GM19395 (cell line): ENCODE results near the gene THAP4.
A peak's percentile ranks its signal among the peaks of the same experiment; 100 is the strongest.

ENCODE experiments used
- ATAC-seq: cut with Tn5 transposase; IDR thresholded peaks from one replicate; pipeline ENCODE4 v1.9.1; 2021; ENCODE audit warnings: mild to moderate bottlenecking, moderate library complexity; ENCODE audit not compliant: unreplicated experiment

THAP4 gene

GRCh38 chr2:241615041-241615440 is 21.9 kb downstream of the THAP4 start:
- ATAC-seq: no peak

GRCh38 chr2:241613017-241613780 is 23.8 kb downstream of the THAP4 start:
- ATAC-seq: no peak

- no peak for ATAC-seq
Observed at GRCh38 chr2:241612156-241613016, 24.6 kb downstream of the THAP4 start.

- ATAC-seq: no peak
Observed at GRCh38 chr2:241611062-241611461, 25.9 kb downstream of the THAP4 start.

GRCh38 chr2:241609859-241610793 is 26.8 kb downstream of the THAP4 start:
- peak; percentile 93 for ATAC-seq

- no peak for ATAC-seq
Observed at GRCh38 chr2:241608881-241609280, 28.1 kb downstream of the THAP4 start.

GRCh38 chr2:241607162-241607885 is 29.6 kb downstream of the THAP4 start:
- ATAC-seq: no peak

- no peak for ATAC-seq
Observed at GRCh38 chr2:241606186-241606585, 30.8 kb downstream of the THAP4 start.

GRCh38 chr2:241603686-241604085 is 33.3 kb downstream of the THAP4 start:
- ATAC-seq: no peak

- ATAC-seq: no peak
Observed at GRCh38 chr2:241602720-241603119, 34.2 kb downstream of the THAP4 start.

- ATAC-seq: no peak
Observed at GRCh38 chr2:241601841-241602240, 35.1 kb downstream of the THAP4 start.

GRCh38 chr2:241599615-241600014 is 37.3 kb downstream of the THAP4 start:
- ATAC-seq: no peak

GRCh38 chr2:241598487-241598886 is 38.5 kb downstream of the THAP4 start:
- no peak for ATAC-seq

- ATAC-seq: no peak
Observed at GRCh38 chr2:241598061-241598460, 38.9 kb downstream of the THAP4 start.

GRCh38 chr2:241597561-241597960 is 39.4 kb downstream of the THAP4 start:
- no peak for ATAC-seq

GRCh38 chr2:241595600-241596140 is 41.3 kb downstream of the THAP4 start:
- ATAC-seq: no peak

GRCh38 chr2:241593271-241593670 is 43.7 kb downstream of the THAP4 start:
- no peak for ATAC-seq

GRCh38 chr2:241592126-241592845 is 44.7 kb downstream of the THAP4 start:
- no peak for ATAC-seq
